Activated CD4-positive, alpha-beta T cell treated with anti-CD3 and anti-CD28 coated beads, Interleukin-2, amount 50 U/mL, for 48 hours (primary cell): ENCODE data around the gene HSPA9.
"Not testable (repeated sequence)": the region's sequence is repeated elsewhere in the genome, so short reads cannot be mapped to it uniquely, and the experiment has no call there.

Source experiments
- DNase-seq, 2 experiments: peaks; one replicate each; pipeline ENCODE4 v3.0.0-alpha.2; 2020

HSPA9 gene

DNA sequence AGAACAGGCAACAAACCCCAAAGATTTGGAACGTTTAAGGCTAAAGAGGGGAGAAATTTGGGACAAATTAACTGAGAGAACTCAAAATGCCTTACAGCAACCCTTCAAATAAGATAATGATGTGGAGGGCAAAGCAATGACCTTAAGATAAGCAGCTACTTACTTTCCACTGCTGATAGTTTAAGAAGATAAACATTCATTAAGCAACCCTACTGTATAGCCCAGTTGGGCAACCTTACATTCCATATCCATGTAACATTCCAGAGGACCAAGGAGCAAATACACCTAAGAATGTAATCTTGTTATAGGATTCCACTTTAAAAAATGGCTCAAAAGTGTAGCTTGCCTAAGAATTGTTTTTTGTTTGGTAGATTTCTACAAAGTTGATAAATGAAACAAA, 47.0 kb downstream of the HSPA9 start:
- no peak for DNase-seq

DNA sequence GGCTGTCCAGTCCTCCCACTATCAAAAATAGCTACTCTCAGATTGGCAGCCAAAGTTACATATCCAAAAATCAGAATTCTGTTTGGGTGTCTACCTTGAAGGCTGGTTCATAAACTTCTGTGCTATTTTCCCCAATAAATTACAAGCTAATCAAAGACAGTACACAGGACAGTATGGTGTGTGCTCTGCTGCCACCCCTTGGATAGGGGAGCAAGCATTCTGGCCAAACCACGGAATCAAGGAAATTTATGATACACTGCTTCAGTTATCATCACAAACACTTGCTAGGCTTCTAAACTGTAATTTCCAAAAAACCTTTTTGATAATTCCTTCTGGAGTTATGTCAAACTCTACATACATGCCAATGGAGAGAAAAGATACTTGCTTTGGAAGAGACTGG, 48.0 kb downstream of the HSPA9 start:
- DNase-seq: no peak

DNA sequence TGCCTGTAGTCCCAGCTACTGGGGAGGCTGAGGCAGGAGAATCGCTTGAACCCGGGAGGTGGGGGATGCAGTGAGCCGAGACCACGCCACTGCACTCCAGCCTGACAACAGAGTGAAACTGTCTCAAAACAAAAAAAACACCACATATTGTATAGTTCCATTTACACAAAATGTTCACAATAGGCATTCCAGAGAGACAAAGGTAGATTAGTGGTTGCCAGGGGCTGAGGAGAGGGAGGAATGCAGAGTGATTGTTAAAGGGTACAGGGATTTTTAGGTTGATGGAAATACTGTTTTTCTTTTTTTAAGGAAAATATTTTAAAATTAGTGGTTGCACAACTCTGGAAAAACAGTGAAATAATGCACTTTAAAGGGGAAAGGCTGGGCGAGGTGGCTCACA, 51.8 kb downstream of the HSPA9 start:
- no peak for DNase-seq

DNA sequence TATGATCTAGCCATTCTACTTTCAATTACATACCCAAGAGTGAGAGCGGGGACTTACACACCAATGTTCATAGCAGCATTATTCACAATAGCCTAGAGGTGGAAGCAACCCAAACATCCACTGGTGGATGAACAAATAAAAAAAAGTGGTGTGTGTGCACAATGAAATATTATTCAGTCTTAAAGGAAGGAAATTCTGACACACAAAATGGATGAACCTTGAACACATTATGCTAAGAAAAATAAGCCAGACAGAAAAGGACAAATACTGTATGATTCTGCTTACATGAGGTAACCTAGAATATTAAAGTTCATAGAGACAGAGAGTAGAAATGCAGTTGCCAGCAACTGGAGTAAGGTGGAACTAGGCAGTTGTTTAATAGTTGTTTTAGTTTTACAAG, 54.2 kb downstream of the HSPA9 start:
- DNase-seq: no peak

DNA sequence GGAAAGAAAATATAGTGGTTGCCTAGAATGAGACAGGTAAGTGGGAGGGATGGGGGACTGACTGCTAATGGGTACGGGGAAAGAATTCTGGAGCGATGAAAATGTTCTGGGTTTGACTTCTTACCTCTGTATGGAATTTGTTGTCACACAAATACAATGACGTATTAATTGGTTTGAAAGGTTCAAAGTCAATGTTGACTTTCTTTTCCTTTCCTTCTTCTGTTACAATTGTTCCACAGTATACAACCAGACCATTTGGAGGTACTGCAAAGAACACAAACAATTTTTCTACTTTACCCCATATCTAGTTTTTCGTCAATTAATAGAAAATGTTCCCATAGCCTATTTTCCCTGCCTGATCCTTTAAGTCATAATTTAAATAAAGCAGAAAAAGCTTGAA, 57.8 kb downstream of the HSPA9 start:
- no peak for DNase-seq

DNA sequence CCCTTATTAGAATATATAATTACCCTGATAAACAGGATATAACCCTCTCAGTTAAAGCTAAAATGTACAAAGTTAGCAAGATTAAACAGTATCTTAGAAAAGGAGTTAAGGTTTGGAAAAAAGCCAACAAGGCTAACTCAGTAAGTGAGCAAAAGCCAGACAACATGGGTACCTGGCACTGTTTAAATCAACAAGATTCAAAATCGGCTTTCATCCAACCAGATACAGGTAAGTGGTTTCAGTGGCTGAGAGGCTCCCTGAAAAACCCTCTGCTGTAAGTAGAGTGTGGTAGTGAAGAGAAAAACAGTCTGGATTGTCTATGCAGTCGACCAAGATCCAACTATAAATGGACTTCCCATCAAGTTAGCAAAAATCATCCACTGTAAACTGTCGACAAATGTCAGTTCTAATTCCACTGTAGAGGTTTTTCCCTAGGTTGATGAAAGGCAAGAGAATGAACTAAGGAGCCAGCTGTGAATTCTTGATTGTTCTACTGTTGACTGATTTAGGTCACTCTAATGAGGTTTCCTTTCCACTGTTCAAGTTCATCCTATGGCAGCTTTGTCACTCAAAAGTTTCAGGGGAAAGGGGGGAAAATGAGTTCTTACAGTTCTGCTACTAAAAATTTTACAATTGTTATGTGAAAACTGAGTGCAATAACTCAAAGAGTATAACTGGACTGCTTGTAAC, 59.5 kb downstream of the HSPA9 start:
- DNase-seq: no peak

DNA sequence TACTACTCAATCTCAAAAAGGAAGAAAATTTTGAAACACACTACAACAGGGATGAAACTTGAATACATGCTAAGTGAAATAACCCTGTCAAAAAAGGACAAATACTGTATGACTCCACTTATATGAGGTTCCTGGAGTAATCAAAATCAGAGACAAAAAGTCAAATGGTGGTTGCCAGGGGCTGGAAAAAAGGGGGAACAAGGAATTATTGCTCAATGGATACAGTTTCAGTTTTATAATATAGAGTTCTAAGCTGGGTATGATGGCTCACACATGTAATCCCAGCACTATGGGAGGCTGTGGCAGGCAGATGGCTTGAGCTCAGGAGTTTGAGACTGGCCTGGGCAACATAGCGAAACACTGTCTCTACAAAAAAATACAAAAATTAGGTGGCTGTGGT, 61.2 kb downstream of the HSPA9 start:
- no peak for DNase-seq

DNA sequence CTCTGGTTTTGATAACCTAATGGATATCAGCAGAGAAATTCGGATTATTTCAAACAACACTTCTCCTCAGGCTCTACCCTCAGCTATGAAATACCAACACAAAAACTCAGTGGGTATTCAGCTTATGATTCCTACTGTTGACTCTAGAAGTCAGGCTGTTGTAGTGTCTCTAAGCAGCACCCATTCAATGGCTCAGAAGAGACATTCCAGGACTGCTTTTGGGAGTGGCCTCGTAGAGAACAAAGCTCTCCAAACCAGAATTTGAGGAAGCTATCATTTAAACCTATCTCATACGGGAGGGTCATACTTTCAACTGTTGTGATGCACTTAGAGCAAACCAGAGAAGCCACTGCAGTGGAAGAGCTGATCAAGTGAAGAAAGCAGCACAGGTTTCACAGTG, 66.2 kb downstream of the HSPA9 start:
- no peak for DNase-seq

DNA sequence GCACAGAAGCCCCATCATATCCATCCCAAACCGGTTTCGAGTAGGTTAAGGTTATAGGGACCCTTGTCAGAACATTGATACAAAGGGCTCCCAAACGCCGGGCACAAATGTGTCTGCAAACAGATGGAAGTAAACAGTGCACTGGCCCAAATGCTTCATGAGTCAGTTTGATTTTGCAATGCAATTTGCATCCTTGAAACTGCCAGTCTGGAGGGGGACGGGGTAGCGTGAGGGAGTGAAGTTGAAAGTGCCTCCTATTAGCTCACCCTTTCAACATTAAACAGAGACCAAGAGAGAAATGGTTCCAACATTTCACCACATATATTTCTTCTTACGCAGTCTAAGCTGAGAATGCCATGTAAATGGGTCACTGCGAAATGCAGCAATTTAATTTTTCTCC, 67.7 kb downstream of the HSPA9 start:
- DNase-seq: not testable (repeated sequence)

DNA sequence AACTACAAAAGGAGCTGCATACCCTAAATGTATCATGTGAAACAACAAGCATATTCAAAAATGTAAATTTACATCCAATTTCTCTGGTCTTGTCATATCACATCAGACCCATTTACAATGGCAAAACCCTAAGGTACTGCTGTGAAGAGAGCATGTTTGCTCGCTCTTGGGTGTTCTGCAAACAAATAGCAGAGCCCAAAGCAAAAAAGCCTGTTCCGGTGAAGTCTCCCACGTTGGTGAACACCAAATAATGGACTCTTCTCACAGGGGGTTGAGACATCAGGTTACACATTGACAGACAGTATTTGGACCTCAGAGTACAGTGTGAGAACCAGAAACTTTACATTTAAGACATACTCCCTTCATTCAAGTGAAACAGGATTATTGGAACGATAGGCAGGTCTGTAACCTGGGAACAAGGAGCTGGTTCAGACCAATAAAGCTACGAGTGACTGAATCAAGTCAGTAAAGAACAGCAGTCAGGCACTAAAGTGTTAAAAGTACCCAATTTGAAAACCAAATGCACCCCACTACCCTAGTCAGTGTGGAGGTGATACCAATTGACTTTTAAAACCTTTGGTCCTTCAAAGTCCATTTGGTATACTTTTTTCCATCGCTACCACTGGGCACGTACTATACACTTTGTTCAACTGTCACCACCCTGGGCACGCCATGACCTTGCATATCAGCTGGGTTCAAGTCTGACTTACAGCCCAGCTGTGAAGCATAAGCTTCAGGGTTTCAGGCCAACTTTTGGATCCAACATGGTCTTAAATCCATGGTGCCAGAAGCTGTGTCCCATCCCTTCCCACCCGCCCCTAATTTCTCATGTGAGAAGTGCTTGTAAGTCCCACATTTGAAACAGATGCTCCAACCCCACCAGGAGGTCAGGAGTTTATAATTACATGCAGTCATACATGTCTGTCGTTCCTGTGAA, 68.6 kb downstream of the HSPA9 start:
- DNase-seq: no peak

DNA sequence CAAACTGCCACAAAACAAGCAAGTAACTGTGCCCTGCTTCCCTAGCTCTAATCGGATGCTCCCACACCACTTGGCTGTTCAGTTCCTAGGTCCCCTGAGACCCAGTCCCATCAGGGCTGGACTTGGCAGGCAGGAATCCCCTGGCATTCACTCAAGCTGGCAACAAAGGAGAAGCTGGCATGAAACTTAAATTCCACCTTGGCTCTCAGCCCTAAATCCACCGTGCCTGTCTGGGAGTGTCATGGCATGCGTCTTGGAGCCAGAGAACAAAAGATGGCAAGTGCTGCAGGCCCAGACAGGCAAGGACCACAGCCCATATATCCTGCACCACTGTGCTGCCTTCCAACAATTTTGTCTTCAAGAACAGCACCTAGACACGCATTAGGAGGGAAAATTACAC, 70.4 kb downstream of the HSPA9 start:
- DNase-seq: no peak
